Stimulated activated CD8-positive, alpha-beta memory T cell treated with anti-CD3 and anti-CD28 coated beads, Interleukin-12 subunit alpha, Interleukin-12 subunit beta, amount 100 ng/mL, for 4 hours (primary cell): ENCODE data around the gene CFD.
"Not testable (repeated sequence)": the region's sequence is repeated elsewhere in the genome, so short reads cannot be mapped to it uniquely, and the experiment has no call there.

ENCODE experiments used
- DNase-seq: peaks from one replicate; pipeline ENCODE4 v3.0.0-alpha.2; 2020; ENCODE audit warnings: low read depth

Gene CFD

DNA sequence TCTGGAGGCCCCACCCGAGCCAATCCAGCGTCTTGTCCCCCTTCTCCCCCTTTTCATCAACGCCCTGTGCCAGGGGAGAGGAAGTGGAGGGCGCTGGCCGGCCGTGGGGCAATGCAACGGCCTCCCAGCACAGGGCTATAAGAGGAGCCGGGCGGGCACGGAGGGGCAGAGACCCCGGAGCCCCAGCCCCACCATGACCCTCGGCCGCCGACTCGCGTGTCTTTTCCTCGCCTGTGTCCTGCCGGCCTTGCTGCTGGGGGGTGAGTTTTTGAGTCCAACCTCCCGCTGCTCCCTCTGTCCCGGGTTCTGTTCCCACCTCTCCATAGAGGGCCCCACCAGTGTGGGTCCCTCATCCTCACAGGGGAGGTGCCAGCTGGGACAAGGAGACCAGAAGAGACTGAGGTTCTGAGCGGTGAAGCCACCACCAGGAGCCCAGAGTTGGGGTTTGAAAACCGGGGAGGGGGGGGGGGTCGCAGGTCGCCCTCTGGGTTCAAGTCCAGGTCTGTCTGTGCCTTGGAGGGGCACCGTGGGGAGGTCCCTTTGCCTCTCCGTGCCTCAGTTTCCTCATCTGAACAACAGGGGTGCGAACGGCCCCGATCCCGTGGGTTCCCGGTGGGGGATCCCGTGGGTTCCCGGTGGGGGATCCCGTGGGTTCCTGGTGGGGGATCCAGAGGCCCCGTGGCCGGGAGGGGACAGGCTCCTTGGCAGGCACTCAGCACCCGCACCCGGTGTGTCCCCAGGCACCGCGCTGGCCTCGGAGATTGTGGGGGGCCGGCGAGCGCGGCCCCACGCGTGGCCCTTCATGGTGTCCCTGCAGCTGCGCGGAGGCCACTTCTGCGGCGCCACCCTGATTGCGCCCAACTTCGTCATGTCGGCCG, 7.1 kb upstream of the CFD start, which contains the start of gene ELANE:
TSS of gene ELANE (plus strand) at position 168 of the 878 bp plus-strand sequence. CDS start at position 194, 26 bp downstream.
- no peak for DNase-seq

DNA sequence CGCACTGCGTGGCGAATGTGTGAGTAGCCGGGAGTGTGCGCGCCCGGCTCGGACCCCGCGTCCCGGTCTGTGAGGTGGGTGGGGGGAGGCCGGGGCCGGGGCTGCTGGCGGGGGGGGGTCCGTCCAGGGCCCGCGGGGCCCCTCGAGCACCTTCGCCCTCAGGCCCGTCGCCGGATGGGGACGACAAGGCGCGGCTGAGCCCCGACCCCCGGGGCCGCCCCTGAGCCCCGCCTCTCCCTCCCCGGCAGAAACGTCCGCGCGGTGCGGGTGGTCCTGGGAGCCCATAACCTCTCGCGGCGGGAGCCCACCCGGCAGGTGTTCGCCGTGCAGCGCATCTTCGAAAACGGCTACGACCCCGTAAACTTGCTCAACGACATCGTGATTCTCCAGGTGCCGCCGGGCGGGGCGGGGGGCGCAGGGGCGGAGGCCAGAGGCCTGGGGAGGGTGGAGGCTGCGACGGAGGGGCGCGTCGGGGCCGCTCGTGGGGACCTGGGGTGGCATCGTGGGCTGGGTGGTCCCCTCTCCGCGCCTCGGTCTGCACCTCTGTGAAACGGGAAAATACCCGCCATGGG, 6.4 kb upstream of the CFD start:
- DNase-seq = no peak

DNA sequence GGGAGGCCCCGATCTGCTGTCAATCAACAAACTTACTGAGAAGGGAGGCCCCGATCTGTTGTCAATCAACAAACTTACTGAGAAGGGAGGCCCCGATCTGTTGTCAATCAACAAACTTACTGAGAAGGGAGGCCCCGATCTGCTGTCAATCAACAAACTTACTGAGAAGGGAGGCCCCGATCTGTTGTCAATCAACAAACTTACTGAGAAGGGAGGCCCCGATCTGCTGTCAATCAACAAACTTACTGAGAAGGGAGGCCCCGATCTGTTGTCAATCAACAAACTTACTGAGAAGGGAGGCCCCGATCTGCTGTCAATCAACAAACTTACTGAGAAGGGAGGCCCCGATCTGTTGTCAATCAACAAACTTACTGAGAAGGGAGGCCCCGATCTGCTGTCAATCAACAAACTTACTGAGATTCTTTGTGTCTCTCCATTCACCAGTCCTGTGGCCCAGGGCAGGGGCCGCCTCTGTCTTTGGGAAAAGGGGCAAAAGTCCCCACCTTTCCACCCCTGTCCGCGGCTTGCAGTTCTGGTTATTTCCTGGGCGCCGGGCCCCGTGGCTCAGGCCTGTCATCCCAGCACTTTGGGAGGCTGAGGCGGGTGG, 5.7 kb upstream of the CFD start:
- DNase-seq = not testable (repeated sequence)

DNA sequence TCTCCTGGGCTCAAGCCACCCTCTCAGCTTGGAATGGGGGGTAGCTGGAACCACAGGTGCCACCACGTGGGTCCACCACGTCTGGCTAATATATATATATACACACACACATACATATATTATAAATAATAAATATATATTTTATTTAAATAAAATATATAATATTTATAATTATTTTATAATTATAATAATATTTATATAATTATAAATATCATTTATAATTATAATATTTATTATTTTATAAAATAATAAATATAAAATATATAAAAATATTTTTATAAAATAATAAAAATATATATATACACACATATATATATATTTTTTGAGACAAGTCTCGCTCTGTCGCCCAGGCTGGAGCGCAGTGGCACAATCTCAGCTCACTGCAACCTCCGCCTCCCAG, 4.9 kb upstream of the CFD start:
- DNase-seq = no peak

DNA sequence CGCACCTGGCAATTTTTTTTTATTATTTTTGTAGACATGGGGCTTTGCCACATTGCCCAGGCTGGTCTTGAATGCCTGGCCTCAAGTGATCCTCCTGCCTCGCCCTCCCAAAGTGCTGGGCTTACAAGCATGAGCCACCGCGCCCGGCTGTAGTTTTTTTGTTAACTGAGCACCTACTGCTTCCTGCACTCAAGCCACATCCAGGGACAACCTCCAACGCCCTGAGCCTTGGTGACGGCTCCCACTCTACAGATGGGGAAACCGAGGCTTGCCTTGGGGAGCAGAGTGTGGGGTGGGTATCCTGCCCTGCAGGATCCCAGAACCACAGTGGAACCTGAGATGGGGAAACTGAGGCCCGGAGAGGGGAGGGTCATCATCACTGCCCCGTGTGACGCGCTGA, 4.3 kb upstream of the CFD start:
- no peak for DNase-seq

DNA sequence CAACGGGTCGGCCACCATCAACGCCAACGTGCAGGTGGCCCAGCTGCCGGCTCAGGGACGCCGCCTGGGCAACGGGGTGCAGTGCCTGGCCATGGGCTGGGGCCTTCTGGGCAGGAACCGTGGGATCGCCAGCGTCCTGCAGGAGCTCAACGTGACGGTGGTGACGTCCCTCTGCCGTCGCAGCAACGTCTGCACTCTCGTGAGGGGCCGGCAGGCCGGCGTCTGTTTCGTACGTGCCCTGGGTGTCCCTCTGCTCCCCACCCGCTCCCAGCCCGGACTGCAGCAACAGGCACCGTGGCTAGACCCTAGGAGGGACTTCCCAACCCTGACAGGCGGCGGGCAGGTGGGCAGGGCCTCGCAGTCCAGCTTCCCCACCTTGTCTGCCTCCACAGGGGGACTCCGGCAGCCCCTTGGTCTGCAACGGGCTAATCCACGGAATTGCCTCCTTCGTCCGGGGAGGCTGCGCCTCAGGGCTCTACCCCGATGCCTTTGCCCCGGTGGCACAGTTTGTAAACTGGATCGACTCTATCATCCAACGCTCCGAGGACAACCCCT, 3.8 kb upstream of the CFD start:
- DNase-seq = no peak

DNA sequence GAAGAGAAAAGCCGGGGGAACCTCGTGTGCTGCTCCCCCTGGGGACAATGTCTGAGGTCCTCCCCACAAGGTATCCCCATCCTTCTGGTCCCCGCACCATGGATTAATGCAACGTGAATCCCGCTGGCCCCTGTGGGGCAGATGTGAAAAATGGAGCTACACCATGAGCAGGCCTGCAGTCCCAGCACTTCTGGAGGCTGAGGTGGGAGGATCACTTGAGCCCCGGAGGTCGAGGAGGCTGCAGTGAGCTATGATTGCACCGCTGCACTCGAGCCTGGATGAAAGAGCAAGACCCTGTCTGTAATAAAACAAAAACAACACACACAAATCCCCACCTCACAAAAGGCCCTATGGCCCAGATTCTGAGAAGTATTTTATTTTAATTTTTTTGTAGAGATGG, 1.2 kb upstream of the CFD start:
- DNase-seq = no peak

DNA sequence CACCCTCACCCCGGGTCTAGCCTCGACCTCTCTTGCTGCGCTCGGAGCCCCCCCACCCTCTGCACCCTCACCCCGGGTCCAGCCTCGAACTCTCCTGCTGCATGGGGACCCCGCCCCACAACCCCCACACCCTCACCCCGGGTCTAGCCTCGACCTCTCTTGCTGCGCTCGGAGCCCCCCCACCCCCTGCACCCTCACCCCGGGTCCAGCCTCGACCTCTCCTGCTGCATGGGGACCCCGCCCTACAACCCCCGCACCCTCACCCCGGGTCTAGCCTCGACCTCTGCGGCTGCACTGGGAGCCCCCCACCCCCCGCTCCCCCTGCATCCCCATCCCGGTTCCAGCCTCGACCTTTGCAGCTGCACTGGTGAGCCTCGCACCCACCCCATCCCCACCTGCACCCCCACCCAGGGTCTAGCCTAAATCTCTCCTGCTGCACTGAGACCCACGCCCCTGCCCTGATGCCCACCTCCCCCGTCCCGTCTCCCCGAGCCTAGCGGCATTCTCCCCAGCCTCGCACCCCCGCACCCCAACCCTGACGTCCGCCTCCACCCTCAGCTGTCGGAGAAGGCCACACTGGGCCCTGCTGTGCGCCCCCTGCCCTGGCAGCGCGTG, 1.8 kb downstream of the CFD start:
- no peak for DNase-seq

DNA sequence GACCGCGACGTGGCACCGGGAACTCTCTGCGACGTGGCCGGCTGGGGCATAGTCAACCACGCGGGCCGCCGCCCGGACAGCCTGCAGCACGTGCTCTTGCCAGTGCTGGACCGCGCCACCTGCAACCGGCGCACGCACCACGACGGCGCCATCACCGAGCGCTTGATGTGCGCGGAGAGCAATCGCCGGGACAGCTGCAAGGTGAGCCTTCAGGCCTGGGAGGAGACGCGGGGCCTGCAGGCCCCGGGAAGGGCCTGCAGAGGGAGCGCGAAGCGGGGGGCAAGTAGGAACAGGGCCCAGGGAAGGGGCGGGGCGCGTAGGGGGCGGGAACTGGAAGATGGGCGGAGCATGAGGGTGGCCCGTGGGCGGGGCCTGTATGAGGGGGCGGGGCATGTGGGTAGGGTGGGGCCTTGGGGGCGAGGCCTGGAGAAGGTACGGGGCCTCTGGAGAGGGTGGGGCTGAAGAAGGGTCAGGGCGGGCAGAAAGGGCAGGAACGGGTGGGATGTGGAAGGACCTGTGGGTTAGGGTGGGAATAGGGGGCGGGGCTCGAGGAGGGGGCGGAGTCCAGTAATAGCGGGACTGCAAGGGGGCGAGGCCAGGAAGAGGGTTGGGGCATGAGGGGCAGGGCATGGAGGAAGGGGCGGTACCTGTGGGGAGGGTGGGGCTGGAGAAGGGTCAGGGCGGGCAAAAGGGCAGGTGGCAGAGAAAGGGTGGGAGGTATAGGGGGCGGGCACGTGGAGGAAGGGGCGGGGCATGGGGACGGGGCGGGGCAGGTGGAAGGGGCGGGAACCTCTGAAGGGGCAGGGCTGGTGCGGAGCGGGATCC, 2.5 kb downstream of the CFD start:
- DNase-seq = peak; percentile 44

DNA sequence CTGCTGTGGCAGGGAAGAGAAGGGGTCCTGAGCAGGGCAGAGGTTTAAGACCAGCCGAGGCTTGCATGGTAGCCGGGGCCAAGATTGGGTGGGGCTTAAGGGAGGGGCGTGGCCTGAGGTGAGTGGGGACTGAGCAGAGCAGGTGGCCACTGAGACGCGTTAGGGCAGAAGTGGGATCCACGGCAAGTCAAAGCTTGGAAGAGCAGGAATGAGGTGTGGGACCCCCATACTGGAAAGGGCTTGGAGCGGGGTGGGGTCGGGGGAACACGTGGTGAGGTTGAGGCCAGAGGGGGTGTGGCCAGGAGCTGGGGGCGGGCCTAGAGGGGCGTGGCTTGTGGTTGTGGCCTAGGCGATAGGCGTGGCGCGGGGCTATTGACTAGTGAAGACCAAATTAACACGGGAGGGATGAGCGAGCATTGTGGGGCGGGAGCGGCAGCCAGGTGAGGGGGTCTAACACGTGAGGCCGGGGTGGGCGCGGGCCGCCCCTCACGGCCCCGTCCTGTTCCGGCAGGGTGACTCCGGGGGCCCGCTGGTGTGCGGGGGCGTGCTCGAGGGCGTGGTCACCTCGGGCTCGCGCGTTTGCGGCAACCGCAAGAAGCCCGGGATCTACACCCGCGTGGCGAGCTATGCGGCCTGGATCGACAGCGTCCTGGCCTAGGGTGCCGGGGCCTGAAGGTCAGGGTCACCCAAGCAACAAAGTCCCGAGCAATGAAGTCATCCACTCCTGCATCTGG, 3.3 kb downstream of the CFD start:
- peak; percentile 49 for DNase-seq

DNA sequence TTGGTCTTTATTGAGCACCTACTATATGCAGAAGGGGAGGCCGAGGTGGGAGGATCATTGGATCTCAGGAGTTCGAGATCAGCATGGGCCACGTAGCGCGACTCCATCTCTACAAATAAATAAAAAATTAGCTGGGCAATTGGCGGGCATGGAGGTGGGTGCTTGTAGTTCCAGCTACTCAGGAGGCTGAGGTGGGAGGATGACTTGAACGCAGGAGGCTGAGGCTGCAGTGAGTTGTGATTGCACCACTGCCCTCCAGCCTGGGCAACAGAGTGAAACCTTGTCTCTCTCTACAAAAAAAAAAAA, 3.8 kb downstream of the CFD start:
- DNase-seq = no peak

DNA sequence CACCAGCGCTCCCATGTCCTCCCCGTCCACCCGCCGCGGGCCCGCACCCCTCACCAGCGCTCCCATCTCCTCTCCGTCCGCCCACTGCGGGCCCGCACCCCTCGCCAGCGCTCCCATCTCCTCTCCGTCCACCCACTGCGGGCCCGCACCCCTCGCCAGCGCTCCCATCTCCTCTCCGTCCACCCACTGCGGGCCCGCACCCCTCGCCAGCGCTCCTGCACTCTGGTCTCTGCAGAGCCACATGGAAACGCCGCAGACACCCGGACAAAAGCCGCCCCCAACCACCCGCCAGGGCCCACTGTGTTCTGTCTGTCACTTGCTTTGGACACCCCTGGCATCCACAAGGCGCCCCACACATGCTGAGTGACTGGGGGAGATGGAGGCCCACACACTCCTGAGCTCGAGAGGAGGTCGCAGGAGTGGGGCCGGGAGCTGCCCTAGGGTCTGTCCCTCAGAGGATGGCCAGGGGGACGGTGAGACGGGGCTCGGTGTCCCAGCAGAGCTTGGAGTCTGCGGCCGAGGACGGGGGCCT, 7.4 kb downstream of the CFD start:
- no peak for DNase-seq

DNA sequence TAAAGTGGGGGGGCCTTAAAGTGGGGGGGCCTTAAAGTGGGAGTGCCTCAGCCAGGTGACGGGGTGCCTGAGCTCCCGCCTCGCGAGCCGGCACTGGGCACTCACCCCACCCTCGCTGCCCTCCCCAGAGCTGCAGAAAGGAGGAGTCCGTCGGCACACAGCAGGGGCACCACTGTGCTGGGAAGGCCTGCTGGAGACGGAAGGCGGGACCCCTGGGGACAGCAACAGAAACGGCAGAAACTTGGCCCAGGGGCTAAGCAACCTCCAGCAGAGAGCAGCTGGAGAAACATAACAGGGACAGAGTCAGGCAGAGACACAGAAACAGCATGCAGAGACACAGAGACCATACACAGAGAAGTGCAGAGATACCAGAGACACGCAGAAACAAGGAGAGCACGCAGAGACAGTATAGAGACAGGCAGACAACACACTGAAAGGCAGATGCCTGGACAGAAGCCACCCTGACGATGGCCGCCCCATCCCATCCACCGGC, 7.9 kb downstream of the CFD start:
- DNase-seq = no peak

DNA sequence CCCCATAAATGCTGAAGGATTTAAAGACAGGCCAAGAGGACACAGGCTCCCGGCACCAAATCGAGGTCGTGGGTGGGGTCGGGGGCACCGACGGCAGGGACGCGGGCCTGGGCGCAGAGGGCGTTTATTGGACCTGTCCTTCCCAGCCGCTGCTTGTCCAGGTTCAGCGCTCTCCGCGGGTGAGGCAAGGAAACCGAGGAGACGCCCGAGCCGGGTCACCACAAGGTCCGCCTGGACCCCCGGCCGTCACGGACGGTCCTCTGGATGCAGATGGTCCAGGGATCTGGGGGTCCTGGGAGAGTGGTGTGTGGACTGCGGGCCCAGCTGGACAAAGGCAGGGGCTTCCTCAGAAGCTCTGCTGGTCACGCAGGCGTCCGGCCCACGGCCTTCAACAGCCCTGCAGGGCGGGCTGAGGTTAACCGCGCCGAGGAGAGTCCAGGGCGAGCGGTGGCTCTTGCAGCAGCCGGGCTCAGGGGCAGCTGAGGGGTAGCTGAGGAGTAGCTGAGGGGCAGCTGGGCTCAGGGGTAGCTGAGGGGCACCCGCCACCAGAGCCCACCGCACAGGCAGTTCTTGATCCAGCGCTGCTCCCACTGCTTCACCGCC, 8.5 kb downstream of the CFD start:
- DNase-seq = no peak

DNA sequence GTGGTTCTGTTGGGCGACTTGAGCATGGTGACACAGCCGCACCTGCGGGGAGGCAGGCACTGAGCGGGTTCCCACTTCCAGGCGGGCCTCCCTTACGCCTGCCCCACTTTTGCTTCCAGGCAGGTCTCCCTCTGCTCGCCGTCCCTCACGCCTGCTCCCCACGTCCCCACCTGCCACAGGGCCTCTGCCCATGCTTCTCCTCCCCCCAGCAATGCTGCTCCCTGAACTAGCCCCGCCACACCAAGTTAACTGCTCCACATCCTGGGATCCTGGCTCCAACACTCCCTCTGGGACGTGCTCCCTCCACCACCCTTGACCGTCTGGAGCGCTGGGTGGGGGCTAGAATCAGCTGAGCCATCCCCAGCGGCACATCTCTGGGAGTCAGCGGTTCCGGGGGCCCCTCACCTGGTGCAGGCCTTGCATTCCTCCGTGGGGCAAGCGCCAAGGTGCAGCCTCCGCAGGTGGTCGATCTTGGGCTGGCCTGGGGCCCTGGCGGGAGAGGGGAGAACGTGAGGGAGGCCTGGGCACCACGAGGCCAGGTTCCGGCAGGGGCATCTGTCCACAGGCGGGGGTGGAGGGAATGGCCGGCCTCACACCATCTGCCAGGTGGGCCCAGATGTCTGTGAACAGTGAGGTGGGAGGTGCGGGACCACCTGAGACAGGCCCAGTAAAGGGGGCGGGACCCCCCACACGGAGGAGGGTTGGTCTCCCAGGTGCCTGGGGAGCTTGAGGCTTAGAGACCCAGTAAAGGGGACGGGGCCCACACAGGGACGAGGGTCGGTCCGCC, 9.2 kb downstream of the CFD start:
- no peak for DNase-seq

DNA sequence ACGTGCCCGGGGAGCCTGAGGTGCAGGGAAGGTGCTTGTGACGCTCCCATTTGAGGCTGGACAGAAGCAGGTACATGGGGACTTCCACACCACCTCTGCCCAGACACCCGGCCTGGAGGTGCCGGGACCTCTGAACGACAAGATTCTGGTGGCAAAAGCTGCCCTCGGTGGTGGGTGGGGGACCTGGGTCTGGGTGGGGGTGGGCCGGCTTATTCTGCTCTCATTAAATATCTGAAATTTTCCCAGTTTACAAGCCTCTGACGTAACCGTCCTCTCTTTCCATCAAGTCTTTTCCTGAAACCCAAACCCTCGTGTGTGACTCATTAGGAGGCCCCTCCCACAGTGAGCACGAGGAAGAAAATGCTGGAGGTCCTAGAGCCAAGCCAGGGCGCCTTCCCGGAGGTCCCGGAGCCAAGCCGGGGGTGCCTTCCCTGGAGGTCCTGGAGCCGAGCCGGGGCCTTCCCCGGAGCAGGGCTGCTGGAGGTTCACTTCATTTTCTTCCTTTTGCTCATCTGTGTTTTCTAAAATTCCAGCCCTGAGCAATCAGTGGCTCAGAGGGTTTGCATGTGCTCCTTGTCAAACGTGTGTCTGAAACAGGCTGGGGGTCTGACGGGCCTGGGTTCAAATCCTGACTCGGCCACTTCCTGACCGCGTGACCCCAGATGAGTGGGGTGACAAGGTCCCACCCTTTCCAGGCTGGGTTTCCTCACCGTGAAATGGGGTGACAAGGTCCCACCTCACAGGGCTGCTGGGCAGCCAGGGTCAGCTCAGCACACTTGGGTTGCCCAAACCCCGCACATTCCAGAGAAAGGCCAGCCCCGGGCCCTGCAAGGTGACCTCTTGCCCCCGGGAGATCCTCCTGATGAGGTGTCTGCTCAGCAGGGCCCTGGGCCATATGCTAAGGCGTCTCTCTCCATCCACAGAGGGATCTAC, 10.0 kb downstream of the CFD start:
- no peak for DNase-seq

DNA sequence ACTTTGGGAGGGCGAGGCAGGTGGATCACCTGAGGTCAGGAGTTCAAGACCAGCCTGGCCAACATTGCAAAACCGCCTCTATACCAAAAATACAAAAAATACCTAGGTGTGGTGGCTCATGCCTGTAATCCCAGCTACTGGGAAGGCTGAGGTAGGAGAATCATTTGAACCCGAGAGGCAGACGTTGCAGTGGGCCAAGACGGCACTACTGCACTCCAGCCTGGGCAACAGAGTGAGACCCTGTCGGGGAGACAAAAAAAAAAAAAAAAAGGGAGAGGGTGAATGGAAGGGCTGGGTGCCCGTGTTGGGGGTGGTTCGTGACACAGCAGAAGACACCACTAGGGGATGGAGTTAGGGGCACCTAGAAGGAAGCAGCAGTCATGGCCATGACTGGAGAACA, 10.8 kb downstream of the CFD start:
- DNase-seq = no peak

DNA sequence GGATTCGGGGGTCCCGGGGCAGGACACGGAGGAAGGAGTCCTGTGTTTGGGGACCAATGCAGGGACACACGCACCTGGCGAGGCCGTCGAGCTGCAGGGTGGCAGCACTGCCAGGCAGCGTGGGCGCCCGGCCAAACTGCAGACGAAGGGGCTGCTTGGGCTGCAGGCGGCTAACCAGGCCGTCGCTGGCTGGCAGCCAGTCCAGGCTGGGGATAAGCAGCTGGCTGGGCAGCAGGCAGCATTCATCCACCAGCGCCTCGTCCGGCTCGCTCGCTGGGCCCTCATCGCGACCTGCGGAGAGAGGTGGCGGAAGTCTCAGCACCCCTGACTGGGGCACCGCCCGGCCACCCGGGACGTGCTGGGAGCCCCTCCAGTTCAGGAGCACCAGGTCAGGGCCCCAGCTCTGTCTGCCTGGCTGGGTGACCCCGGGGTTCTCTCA, 11.5 kb downstream of the CFD start:
- DNase-seq = no peak
